RPMI8226 (cell line): ENCODE data around the gene ADAMTS2.
"Not testable (repeated sequence)": the region's sequence is repeated elsewhere in the genome, so short reads cannot be mapped to it uniquely, and the experiment has no call there.

ENCODE experiments used
- DNase-seq: peaks from one replicate; pipeline ENCODE4 v3.0.0-alpha.2; 2015

ADAMTS2 gene

DNA sequence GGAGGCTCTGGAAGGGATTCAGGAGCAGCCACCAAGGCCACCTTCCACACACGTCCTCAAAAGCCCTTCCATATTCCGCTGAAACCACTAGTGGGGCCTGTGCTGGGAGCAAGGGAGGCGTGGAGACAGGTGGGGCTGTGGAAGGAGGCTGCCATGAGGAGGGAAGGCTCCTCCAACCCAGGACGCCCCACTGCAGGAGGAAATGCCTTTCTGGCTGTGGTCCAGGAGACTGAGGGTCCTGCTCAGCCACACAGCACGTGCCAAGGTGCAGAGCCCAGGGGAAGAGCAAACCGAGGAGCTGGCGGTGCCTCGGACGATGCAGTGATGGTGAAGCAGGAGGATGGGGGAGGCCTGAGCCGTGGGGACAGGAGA lies 49.5 kb downstream of the ADAMTS2 start:
- no peak for DNase-seq

DNA sequence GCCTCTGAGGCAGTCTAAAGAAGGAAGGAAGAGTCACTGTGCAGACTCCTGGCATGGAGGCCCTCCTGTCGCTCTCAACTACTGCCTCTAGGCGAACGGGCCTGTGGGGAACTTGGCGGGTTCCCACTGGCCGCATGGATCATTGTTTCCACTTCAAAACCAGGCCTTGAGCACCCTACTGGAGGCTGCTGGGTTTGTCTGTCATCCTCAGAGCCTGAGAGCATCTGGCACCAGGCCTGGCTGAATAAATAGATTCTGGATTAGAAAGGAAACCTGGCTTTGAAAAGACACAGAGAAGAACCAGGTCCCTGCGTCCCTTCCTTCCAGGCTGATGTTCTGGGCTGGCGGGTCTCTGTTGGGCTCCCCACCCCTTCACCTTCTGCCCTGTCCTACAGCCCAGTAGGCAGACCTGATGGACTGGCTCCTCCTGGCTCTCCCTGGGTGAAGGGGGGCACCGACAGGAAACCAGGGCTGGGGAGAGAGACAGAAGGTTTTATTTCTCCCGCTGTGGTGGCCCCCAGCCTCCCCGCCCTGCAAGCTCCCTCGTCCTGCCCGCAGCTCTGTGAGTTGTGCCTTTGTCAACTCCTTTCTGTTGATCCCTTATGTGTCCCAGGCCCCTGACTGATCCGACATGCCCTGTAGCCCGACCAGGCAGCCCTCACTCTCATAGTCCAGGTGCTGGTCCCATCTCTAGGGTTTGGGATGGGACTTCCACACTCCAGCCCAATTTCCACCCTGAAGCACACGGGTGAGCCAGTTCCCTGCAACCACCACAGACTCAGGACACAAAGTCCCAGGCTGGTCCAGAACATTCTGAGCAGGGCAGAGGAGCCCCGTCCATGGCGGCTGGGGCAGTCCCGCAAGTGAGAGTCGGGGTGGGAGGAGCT lies 50.1 kb downstream of the ADAMTS2 start:
- no peak for DNase-seq

DNA sequence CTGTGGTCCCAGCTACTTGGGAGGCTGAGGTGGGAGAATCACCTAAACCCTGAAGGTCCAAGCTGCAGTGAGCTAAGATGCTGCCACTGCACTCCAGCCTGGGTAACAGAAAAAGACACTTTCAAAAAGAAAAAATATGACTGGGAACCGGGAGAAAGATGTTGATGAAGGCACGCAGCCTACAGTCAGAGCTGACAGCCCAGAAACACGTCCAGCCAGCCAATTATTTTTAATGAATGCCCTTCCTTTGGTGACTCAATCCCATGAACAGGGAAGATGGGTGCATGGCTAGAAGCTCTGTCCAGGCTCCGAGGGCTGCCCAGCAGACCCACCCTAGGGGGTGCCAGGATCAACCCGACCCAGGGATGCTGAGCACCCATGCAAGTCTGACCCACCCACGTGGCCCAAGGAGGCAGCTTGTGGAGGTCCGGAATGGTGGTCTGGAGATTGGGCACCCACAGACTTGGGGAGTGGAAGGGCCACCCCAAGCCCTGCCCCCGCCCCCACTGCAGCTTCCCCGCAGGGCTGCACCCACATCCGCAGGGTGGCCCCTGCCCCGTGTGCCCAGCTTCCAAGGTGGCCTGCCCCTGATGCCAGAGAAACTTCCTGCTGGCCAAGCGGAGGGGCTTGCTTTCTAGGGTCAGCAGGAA lies 51.0 kb downstream of the ADAMTS2 start:
- DNase-seq = no peak

DNA sequence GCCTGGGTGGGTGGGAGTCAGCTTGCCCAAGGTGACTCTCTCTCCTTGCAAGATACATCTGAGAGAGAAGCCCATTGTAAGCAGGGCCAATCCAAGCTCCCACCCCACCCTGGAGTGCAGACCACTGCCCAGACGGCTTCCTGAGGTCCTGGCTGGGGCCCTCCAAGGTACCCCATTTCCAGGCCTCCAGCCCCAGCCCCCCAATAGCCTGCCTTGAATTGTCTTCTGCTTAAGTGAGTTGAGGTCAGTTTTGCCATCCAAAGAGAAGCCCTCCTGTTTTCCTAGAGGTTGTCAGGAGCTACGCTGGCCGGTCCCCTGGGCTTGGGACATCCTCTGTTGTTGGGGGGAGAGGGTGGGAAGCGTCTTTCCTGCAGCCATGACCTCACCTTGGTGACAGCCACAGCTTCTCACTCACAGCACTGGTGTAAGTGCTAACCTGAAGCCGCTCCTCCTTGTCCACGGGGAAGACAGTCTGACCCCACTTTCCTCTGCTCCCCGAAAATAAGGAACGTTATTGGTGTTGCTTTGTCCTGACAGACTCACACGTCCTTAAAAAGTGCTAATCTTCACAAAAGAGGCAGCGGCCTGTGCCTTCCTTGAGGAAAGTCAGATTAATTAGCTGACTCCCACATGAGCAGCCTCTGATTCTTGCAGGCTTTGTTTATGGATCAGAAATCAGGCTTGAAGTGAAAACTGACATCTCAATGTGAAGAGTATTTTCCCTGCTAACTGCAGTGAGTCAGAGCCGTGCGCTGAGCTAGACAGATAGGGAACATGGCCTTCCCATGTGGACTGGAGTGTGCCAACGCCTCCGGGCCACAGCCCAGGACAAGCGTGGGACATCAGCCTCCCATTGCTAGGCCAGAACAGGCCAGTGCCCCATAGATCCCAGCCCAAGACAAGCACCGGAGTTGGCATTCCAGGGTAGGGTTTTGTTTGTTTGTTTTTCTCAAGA lies 52.3 kb downstream of the ADAMTS2 start:
- DNase-seq = no peak

DNA sequence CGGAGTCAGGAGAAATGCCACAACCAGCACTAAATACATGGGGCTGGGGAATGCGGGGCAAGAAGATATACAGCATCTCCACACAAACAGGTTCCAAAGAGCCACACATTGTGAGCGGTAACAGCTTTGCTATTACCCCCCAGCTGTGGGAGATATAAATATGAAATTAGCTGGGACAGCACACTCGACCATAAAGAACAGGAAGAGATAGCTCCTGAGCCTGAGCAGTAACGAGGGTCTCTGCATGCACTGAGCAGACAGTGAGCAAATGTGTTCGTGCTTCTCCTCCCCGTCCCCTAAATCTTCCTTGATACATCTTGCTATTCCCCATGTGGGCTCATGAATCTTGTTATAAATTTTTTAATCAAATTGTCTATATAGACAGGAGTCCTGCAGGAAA lies 53.1 kb downstream of the ADAMTS2 start:
- no peak for DNase-seq

DNA sequence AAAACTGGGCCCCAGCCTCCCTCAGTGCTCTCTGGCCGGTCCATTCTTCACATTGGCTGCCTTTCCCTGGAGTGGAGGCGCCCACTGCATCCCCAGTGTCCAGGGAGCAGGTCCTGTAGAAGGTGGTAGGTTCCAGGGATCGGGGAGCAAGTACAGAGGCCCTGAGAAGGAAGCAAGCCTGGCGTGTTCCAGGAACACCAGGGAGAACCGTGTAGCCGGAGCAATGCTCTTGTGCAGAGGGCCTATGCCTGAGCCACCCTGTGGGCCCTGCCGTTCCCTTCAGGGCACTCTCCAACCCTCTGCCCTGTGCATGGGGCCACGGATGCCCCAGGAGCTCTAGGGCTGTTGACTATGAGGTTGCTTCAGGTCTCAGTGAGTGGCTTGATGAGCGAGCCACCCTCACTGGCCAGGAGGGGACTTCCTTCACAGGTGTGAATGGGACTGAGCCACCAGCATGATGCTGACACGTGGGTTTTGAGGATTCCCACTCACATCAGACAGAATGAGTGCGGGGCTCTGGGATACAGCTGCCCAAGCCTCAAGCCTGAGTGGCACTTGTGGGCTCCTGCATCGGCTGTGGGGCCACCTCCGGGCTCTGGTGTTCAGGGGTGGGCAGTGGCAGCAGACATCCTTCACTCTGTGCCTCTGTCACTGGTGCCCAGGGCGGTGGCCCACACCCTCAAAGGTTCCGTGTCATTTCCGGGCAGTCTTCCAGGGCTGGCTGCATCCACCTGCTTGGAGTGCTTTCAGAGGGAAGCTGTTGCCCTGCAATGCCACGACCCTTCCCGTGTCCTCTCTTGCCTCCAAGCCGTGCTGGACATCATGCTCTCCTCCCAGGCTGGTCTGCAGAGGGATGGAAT lies 54.4 kb downstream of the ADAMTS2 start:
- no peak for DNase-seq

DNA sequence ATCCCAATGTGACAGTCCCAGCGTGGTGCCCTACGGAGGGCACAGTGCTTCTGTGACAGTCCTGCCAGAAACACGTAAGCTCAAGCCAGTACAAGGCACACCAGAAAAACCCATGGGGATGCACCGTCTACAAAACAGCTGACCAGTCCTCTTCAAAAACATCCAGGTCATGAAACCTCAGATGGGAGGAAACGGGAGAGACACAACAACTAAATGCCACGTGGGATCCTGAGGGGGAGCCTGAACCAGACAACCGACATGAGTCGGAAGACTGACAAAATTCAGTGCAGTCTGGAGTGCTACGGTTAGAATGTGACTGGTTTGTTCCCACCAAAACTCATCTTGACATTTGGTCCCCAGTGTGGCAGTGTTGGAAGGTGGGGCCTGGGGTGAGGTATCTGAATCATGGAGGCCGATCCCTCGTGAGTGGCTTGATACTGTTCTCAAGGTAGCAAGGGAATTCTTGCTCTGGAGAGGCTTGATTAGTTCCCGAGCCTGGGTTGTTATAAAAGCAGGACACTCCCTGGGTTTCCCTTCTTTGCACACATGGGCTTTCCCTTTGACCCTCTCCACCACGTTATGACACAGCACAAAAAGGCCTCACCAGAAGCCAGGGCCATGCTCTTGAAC lies 55.4 kb downstream of the ADAMTS2 start:
- DNase-seq = no peak

DNA sequence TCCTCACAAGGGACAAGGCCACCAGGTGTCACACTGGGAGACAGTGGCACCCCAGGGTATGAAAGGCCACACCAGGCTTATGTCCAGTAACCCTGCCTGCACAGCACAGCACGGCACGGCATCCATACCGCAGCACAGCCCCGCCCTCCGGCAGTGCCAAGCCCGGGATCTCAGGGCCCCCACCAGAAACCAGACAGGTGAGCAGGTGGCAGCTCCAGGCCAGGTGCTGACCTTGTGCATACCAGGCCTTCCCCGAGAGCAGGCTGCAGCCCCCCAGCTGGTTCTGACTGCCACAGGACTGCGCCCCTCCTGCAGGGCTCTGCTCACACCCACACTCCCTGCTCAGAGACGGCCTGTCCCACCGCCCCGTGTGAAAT lies 56.5 kb downstream of the ADAMTS2 start:
- no peak for DNase-seq

DNA sequence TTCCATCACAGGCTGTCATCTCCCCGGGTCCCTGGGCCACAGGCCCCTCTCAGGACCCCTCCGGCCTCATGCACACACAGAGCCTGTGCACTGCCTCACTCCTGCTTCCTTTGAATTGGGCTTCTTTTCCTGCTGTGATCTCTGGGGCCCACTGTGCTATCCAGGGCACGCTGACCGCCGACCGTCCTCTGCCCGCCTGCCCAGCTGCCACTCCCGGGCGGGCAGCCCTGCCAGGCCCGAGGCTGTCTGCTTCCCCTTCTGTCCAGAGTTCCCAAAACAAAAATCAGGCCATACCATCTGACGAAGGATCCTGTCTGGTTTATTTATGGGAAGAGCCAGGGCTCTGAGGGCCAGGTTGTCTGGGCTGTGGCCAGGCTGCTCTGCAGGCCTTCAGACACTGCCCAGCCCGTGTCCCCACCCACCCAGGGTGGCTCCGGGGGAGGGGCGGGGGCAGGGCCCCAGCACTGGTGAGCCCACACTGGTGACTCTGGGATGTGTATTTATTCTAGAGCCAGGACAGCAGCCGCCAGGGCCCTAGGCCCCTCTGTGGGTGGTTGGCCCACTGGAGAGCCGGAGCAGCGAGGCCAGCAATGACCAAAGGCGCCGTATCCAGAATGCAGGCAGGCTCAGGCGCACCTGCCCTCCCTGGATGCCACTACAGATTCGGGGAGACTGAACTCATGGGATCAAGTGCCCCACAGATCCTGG lies 57.0 kb downstream of the ADAMTS2 start:
- DNase-seq = no peak

DNA sequence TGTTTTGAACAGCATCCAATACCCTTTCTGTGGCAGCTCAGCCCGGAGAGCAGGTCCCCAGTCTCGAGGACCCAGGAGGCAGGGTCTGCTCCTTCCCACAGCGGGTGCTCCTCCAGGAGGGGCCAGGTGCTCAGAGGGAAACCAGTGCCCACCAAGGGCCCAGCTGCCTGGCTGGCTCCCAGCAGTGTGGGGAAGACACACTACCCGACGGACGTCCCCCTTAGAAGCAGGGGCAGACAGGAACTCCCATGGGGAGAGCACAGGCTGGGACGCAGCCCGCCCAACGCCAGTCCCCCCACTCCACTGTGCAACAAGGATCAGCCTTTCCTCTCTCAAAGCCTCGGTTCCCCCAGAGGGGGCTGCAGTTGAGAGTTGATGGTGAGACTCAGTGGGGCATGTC lies 57.6 kb downstream of the ADAMTS2 start:
- DNase-seq = no peak

DNA sequence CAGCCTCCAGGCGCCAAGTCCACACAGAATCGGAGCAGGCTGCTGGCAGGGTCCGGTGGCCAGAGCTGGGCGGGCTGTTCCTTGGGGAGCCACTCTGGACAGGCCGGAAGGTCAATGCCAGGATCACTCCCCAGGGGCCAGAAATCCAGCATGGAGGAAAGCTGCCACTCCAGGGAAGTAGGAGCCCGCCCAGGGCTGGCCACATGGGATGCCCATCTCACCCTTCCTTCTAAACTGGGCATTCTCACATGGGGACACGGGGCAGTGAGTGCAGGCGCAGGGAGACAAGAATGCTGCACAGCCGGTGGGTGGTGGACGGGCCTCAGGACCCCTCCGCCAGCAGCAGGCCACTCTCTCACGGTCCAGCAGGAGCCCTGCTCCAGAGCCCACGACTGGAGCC lies 58.2 kb downstream of the ADAMTS2 start:
- DNase-seq = no peak

DNA sequence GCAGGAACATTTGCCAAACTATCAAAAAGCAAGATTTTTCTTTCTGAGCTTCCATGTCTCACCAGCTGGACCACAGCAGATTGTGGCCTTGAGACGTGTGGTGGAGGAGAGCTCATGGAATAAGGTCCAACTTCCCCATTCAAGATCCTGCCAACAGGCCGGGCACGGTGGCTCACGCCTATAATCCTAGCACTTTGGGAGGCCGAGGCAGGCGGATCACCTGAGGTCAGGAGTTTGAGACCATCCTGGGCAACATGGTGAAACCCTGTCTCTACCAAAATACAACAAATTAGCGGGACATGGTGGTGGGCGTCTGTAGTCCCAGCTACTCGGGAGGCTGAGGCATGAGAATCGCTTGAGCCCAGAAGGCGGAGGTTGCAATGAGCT lies 59.5 kb downstream of the ADAMTS2 start:
- not testable (repeated sequence) for DNase-seq

DNA sequence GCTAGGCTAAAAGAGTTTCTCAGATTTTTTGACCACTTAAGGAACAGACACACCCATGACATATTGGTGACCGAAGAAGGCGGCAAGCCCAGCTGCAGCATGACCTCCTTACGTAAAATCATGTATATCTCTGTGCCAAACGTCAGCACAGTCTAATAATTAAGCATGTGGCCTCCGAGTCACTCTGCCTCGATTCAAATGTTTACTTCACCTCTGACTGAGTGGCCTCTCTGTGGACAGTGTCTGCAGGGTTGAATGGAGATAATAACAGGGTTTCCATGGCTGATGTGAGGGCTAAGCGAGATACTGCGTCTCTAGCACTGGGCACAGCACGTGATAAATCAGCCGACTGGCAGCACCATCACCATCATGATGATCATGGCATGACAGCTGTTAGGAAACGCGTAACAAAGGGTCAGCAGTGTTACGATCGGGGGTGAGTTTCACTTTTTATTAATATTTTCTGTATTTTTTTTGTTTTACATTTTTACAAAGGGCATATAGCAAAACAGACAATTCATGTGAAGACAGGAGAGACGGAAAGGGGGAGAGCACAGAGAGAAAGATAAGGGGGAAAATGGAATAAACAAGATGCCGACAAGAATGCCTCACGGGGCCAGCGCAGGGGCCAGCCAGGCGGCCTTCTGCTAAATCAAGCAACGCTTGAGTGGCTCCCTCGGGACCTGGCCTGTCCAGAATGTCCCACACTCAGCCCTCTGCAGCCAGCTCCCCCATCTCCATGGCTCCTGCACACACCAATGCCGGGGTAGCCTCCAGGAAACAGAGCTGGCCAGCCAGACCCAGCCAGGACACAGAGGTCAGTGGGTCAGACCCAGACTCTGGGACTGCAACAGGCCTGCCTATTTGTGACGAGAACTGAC lies 60.3 kb downstream of the ADAMTS2 start:
- DNase-seq = no peak

DNA sequence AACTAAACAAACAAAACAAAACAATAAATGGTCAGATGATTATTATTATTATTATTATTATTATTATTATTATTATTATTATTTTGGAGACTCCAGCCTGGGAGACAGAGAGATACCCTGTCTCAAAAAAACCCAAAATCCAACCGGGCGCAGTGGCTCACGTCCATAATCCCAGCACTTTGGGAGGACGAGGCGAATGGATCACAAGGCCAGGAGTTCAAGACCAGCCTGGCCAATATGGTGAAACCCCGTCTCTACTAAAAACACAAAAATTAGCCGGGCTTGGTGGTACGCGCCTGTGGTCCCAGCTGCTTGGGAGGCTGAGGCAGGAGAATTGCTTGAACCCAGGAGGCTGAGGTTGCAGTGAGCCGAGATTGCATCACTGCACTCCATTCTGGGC lies 61.4 kb downstream of the ADAMTS2 start:
- not testable (repeated sequence) for DNase-seq

DNA sequence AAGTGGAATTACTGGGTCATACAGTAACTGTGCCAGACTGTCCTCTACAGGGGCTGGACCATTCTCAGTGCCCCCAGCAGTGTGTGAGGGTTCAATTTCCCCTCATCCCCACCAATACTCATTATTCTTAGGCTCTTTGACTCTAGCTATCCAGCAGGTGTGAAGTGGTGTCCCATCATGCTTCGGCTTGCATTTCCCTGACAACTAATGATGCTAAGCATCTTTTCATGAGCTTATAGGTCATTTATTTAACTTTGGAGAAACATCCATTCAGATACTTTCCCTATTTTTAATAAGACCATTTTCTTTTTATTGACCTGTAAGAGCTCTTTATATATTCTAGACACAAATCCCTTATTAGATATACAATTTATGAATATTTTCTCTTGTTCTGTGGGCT lies 63.6 kb downstream of the ADAMTS2 start:
- DNase-seq = no peak

DNA sequence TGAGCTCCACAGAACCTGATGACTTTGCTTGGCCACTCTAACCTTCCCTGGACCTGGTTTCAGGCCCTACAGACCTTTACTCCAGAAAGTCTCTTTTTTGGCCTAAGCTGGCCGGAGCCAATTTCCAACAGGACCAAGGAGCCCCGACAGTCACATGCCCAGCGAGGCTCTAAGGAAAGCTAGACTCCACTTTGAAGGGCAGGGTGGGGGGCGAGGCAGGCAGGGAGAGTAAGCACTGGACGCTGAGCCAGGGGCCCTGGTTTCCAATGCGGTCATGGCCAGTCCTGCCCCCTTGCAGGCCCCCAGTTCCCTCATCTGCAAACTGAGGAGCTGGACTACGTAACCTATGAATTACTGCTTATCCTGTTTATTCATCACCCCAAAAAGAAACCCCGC lies 65.2 kb downstream of the ADAMTS2 start:
- no peak for DNase-seq

DNA sequence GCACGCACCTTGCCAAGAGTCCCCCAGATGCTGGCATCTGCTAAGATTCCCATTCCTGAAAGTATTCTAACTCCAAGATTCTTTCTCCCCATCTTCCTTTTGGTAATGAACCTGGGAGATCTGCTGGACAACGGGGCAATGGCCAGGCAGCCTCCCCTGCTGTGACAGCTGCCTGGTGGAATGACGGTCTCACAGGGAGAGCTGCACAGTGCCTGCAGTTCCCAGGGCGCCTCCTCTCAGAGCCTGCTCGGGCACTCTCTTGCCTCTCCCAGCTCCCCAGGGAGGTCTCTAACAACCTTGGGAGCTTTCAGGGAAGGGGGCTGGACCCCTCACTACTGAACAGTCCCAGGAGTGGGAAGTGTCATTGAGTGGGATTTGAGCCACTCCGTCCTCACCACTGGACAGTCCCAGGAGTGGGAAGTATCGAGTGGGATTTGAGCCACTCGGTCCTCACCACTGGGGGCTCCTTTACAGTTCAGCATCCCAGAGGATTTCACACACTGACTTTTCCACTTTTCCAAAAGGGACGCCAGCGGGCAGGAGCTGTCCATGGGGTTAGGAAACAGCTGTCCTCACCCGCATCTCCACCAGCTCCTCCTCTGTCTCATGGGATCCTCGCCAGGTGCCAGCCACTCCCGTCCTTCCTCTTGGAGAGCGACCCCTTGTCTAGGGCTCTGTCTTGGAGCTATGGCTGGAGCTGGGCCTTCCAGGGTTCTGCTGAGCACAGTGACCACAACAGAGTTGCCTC lies 65.7 kb downstream of the ADAMTS2 start:
- DNase-seq = no peak

DNA sequence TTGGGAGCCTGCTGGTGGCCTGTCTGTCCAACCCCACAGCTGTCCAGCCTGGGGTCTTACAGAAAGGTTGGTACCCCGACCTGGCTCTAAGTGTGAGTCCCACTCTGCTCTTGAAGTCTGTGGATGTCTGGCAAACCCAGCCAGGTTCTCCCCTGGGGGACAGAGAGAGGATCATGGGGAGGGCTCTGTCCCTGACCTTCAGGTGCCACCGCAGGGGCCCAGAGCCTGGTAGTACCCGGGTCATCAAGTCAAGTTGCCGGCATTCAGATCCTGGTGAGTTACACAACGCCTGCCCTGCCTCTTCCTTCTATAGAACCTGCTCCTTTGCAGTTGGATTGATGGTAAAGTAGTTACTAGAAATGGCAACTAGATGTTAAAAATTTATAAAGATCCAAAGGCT lies 66.7 kb downstream of the ADAMTS2 start:
- no peak for DNase-seq

DNA sequence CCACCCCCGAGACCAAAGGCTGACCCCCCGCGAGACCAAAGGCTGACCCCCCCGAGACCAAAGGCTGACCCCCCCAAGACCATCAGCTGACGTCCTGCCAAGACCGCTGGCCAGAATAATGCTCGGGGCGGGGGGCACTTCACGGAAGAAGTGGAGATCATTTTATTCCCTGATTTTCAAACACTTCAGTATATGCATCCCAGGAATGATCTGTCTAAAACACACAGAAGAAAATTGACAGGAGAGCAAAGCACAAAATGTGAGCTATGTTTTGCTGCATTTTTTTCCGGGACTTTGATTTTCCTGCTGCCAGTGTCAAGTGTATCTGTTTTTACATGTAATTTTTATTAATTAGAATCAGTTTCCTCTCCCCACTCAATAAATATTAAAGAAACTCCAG lies 67.1 kb downstream of the ADAMTS2 start:
- DNase-seq = no peak
